HG02970 (cell line): ENCODE measurements around the gene SMIM20.
"Not testable (repeated sequence)": the region's sequence is repeated elsewhere in the genome, so short reads cannot be mapped to it uniquely, and the experiment has no call there.

Source experiments
- ATAC-seq: cut with Tn5 transposase; IDR thresholded peaks from one replicate; pipeline ENCODE4 v1.9.1; 2021; ENCODE audit warnings: mild to moderate bottlenecking, moderate library complexity, moderate number of reproducible peaks; ENCODE audit not compliant: unreplicated experiment, low FRiP score

SMIM20 gene

DNA sequence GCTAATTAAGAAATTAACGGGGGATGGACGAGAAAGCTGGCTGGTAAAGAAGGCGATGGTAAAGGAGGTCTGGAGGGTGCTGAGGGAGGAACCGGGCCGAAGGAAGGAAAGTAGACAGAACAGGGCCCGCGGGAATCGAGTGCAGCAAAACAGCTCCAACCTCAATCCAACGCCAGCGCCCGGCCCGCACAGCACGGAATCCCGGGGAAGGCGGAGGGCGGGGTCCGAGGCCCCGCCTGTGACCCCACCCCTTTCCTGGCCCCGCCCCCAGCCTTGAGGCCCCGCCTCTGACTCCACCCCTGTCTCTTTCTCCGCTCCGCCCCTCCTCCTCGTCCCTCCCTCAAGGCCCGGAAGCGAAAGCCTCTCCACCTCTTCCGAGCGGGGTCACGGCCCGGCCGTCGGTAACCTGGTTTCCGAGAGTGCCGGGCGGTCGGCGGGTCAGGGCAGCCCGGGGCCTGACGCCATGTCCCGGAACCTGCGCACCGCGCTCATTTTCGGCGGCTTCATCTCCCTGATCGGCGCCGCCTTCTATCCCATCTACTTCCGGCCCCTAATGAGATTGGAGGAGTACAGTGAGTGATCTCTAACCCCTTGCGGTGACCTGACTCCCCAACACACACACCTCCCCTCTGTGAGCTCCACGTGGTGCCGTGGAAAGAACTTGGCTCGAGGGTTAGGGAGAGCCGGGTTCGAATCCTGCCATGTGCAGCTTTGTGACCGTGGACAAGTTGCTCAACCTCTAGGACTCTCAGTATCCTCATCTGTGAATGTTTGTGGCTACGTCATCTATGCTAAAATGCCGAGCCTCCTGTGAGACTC, at the start of gene SMIM20:
Gene SMIM20 (plus strand): TSS at position 370 of the 819 bp plus-strand sequence. CDS start 94 bp downstream, at position 464.
- ATAC-seq: peak; percentile 95

DNA sequence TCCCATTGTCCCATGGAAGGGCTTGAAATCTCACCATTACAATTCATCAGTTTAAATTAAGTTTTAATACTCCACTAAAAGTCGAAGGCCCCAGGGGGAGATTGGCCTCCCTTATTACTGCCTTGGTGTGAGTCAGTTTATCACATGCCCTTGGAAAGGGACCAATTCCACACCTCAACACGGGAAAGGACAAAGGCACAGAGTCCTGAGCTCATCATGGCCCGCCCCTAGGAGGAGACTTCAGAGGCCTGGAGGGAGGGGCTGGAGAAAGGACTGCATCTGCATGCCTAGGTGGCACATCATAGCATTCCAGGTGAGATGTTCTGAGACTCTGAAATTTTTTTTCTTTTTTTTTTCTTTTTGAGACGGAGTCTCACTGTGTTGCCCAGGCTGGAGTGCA, 48.4 kb upstream of the SMIM20 start:
- no peak for ATAC-seq

DNA sequence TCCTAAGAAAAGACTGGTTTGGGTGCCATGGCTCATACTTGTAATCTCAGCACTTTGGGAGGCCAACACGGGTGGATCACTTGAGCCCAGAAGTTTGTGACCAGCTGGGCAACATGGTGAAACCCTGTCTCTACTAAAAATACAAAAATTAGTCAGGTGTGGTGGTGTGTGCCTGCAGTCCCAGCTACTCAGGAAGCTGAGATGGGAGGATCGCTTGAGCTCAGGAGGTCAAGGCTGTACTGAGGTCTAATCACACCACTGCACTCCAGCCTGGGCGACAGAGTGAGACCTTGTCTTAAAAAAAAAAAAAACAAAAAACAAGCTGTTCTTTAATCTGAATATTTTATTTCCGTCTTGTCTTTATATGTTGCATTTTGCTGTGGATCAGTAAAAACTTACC, 47.6 kb upstream of the SMIM20 start:
- not testable (repeated sequence) for ATAC-seq

DNA sequence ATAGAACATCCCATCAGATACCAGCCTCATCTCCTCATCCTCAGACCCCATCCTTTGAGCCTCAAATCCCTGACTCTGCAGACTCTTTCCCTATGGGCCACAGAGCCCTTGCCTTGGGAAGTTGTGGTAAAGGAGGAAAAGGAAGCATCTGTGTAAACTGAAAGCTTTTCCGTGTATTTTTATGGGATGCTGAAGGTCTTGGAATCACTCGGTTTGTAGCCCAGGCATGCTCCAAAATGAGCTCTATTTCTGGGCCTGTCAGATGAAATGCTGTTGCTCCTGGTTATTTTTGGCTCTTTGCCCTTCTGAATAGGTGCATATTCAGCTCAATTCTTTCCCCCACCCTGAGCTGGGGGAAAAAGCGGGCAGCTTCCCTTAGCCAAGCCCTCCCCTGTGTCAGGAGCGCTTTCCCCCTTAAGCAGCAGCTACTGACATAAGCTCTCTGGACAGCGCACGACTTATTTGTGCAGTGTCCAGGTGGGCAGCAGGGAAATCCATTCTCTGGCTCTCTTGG, 46.2 kb upstream of the SMIM20 start:
- ATAC-seq: no peak

DNA sequence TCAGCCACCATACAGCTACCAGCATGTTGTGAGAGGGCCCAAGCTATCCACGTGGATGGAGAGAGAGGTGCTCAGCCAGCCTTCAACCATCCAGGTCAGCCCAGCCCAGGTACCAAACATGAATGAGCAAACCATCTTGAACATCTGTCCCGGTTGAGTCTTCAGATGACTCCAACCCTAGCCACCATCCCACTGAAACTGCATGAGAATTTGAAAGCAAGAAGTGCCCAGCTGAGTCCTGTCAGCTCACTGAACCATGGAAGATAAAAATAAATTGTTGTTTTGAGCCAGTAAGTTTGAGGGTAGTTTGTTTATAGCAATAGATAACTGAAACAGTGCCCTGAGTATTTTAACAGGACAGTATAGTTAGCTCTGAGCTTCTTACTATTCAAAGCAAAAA, 43.9 kb upstream of the SMIM20 start:
- ATAC-seq: no peak

DNA sequence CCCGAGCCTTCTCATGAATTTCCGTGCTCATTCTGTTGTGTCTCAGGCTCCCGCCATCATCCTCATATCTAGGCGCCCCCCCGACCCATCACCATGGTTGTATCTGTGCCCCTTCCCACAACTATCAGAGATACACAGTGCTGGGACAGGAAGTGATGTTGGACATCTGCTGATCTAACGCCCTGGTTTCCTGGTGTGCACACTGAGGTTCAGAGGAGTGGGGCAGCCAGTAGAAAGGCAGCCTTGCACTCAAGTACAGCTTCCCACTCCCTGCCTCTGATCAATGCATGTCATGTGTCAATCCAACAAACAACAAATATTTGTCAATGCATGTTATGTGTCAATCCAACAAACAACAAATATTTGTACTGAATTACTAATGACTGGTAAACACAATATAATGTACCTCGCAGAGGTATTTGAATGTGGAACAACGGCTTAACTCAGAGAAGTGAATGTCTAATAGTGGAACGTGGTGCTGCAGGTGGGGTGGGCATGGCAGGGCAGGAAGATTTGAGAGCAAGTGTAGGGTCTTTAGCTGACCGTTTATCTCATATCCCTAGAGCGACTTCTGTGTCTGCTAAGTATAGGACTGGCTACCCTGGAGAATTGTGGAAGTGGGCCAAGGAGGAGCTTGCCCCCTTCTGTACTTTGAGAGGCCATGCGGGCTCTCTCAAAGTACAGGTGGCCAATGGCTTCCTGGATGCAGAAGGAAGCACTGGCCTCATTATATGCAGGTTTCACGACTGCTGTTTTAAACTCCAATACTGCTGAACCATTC, 41.0 kb upstream of the SMIM20 start:
- ATAC-seq: no peak

DNA sequence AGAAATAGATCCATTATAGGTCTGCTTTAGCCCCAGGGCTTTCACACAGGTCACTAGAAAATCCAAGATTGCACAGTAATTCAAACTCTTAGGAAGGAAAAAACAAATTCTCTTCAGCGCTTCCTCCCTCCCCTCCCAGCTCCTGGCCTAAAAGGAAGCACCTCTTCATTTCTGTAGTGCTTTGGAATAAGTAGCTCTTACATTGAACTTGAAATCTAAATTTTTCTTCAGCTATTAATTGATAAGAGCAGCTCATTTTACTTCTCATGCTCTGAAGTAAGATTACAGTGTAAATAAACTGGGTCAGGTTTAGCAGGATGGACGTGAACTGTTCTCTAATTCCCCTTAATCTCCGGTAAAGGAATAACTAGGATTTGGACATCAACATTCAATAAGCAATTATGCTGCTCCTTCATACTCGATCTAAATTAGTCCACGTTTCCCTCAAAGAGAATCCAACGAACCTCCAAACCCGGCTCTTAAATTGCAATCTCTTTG, 40.3 kb upstream of the SMIM20 start:
- no peak for ATAC-seq

DNA sequence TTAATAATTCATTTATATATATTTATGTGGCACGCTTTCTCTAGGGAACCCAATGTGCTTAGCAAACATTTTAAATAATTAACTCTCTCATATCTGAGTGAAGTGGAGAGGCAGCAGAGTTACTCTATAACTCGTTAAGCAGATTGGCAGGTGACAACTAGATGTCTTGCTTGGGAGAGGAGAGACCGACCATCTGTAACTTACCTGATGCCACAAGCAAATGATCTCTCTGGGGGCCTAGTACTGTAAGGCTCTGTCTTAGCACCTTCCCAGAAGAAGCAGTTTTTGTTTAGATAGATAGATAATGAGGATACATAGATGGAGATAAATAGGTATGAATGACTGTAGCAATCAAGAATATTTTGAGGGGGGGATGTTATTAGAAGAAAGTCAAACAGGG, 39.4 kb upstream of the SMIM20 start:
- ATAC-seq: no peak

DNA sequence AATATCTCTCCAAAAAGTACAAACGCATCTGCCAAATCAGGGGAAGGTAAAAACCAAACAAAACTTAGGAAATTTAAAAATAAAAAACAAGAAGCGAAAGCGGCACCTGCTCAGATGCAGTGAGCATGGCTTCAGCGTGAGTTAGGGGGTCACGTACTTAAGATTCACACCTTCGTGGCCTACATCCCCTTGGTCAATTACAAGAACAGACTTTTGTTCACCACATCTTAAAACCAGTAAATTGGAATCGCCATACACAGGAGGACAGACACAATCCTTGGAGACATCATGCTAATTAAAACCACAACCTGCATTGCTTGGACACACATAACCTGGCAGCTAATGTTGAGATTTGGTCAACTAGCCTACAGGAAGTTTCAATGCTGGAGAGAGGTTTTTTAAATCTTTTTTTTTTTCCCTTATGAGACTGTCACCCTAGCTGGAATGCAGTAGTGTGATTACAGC, 38.7 kb upstream of the SMIM20 start:
- ATAC-seq: no peak

DNA sequence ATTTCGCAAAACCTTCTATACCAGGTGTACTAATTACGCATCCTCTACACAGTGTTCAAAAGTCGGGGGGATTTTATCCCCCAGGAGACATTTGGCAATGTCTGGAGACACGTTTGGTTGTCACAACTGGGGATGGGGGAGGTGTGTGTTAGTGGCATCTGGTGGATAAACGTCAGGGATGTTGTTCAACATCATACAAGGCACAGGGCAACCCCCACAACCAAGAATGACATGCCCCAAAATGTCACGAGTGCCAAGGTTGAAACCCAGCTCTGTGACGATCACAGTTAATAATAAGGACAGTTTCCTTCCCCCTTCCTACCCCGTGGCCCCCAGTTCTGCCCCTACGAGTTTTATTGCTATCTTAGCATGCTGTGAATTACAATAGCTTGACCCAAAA, 35.3 kb upstream of the SMIM20 start:
- ATAC-seq: no peak

DNA sequence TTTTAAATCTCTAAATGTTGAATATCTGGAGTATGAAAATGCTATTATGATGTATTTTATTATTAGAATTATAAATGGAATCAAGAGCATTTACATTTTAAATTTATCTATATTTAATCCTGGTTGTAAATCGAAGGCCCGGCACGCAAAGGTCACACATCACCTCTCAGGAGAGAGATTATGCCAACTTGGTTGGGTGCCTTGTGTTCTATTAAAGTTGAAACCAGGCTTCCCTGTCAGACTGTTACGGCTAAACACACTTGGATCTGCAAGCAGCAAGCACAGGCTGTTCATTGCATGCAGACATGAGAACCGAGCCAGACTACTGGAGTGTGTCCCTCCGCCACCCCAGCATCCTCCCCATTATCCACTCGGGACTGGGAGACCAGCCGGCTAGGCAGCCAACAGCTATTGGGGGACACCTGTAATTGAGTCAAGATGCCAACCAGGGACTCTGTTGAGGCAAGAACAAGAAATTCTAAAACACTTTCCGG, 34.9 kb upstream of the SMIM20 start:
- no peak for ATAC-seq

DNA sequence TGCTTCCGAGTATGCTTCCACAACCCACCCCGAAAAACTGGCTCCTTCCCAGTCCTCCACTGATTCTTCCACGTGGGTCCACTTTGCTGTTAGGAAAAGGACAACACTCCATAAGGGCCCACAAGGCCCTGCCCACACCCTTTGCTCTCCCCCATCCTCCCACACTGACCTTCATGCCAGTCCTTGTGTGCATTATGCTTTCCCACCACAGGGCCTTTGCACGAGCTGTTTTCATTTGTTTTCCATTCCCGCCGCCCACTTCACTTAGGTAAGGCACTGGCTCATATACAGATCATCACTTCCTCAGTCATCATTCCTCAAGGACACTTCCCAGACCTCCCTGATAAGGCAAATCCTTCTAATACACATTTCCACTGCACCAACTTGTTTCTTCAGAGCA, 34.4 kb upstream of the SMIM20 start:
- no peak for ATAC-seq

DNA sequence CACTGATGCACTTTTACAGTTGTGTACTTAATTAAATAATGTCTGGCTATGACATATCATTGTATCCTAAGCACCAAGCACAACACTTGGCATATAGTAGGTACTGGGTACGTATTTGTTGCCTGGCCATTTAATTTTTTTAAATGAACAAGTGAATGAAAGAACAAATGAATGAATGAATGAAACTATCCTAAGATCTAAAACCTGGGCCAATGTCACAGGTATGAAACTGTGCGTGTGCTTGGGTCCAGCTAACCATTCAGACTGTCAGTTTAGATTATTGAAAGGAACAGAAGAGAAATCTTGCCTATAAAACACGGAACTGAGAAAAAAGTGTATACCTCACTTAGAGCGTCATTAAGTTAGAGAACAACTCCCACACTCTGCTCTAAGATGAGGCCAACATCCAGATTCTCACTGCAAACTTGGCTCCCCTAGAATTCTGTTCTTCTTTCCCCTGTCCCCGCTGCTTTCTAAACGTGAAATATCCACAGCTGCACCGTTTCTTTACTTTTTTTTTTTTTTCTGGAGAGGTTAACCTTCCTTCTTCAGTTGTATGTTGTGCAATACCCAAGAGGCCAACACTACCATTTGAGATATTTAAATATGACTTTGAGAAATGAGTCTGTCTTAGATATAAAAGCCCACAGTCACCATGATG, 33.9 kb upstream of the SMIM20 start:
- no peak for ATAC-seq

DNA sequence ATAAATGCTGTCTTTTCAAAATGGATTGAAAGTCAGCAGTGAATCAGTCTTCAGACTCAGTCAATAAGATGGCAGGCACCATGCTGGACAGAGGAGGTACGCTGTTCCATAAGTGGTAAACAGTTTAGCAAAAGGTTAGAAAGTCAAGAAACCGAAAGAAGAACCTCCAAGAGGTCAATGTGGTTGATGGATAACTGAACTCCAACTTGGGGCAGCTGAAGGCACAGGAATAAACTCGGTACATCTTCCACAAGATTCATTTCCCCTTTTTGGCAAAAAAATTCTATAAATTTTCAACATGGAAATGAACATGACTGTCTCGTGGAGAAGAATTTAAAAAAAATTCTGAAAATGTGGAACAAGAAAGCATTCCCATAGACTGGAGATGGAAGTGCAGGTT, 32.8 kb upstream of the SMIM20 start:
- ATAC-seq: no peak

DNA sequence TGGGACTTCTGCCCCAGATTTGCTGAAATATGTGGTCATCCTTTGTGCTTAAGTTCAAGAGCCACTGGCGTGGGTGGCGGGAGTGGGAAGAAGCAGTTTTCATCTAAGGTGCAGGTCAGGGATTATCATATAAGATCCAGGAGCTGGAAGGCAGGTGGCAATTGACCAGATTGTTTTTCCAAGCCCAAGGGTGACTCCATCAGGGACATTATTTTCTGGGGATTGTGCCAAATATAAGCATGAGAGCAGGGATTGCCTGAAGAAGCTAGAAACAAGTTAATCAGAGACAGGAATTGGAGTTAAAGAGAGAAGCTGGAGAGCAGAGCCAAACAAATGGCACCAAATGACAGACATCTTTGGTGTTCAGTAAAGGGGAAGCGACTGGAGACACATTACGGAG, 31.8 kb upstream of the SMIM20 start:
- ATAC-seq: no peak

DNA sequence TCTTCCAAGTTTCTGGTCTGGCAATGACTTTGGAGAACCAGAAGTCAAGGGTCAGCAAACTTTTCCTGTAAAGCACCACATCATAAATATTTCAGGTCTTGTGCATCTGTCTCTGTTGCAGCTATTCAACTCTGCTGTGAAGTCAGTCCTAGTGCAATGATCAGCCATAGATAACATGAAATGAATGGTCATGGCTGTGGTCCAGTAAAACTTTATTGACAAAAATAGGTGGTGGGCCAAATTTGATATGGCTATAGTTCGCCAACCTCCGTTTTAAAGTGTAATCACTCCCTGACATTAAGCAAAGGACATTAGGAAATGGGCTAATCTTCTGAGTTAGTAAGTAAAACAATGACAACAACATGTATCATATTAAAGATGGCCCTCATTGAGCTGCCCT, 30.5 kb upstream of the SMIM20 start:
- no peak for ATAC-seq

DNA sequence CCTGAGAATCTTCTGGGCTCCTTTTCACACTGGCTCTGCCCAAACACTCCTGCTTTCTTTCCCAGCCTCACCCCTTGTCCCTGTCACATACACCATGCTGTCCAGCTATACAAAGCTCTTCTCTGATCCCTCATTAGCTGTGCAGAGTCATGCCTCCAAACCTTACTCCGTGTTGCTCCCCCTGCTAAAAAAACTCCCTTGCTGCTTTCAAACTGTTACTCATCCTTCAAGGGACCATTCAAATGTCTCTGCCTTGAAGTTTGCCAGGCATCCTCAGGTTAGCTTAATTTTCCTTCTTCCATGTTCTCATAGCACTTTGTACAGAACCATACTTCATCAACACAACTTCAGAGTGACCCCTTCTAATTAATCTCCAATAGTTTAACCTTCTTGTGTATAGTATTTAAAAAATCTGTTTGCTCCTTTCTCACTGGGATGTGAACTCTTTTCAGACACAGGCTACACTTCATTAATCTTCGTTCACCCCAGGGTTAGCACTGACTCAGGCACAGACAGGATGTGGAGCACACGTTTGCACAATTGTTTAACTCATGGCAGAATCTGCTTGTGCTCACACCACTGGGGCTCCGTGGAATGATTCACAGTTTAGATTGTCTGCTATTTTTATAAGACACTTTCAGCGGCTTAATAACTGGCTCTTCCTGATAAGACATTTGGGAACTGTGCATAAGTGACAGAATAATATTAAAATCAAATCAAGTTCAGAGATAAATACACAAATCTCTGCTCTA, 29.8 kb upstream of the SMIM20 start:
- no peak for ATAC-seq

DNA sequence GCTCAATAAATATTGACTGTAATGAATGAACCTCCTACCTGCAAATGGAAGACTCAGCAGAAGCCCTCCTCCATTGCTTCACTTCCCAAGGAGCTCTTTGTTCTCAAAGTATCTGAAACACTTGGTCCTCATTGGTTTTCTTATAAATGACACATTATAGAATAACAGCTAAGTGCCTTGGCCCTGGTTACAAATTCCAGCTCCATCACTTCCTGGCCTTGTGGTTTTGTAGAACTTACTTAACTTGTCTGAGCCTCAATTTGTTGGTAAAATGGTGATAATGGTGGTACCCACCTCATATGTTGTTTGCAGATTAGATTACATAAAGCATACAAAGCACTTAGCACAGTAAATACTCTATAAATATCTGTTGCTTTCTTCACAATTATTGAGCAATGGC, 25.2 kb upstream of the SMIM20 start:
- no peak for ATAC-seq

DNA sequence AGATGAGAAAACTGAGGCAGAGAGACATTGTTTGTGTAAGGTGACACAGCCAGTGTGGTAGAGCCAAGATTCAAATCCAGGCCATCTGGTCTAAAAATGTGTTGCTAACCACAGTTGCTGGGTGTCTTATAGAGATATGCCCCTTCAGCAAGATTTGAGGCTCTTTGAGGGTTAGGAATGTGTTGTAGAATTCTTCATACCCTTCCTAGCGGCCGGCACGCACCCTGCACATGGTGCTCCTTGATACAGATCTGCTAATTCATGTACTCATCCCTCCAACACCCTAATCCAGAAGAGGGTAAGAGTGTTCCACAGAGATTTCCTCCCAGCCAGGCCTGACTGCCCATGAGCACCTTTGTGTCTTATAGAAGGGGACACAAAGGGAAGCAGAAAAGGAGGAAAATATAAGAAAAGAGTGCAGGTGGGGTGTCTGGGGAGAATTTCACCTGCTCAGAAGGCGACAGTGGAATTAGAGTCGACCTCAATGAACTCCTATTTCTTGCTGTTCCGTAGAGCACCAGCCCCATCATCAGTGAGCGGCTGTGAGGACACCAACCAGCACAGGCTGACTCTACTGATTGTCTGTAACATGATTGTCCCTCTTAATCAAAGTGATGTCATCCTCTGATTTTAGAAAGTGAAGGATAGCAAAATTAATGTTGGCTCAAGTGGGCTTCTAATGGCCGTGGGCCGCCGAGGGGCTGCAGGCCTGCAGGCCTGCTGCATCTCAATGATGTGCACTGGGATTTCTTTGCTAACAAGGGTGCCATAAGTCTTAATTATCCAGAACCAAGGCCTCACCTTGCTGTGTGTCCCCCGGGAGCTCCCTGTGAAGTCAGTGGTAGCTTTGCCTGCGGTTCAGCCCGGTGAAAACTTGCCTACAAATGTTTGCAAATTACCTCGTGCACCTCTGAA, 24.2 kb upstream of the SMIM20 start:
- no peak for ATAC-seq
